ENCODE measurements around the gene PDE8A.

- TF ChIP-seq TRIM28 (IDR thresholded peaks at IDR 0.05; ENCODE audit: borderline replicate concordance, low read length) (no peak), WT1 (tag by site-specific recombination; IDR thresholded peaks at IDR 0.05) (no peak), ZBTB10 (tag by site-specific recombination; IDR thresholded peaks at IDR 0.05) (no peak), ATF2 (tag by site-specific recombination; IDR thresholded peaks at IDR 0.05; ENCODE audit: low read depth) (no peak), ZFHX2 (tag by site-specific recombination; conservative IDR thresholded peaks at IDR 0.05) (no peak), PBX3 (CRISPR knock-in tag; IDR thresholded peaks at IDR 0.05) (no peak)
Observed at GRCh38 chr15:84967380-84967779, 14.3 kb upstream of the PDE8A start.
